Activated T-helper 2 cell treated with anti-CD3 and anti-CD28 coated beads, Interferon-gamma antibody, Interleukin-2, Interleukin-4, amounts not matched to agents 10 μg/mL and 5 μg/mL and 100 μg/mL, durations not matched to agents 14 hours and 24 hours and 36 hours (primary cell): Measurements from ENCODE around the gene COL4A5. TPM values are rescaled to one million over a fixed set of nuclear protein-coding genes. Genes with fewer than 3 reads are reported as not detected.

ENCODE experiments used
- DNase-seq: peaks from one replicate; pipeline ENCODE4 v3.0.0; 2021; ENCODE audit warnings: low spot score
- H3K27ac Mint-ChIP-seq: one replicate; pipeline ENCODE4 v1.8.0; 2021; ENCODE audit warnings: mixed read lengths
- H3K27me3 Mint-ChIP-seq: one replicate; pipeline ENCODE4 v1.8.0; 2021; ENCODE audit warnings: low read depth, mixed read lengths
- H3K36me3 Mint-ChIP-seq: one replicate; pipeline ENCODE4 v1.8.0; 2021; ENCODE audit warnings: low read depth, mixed read lengths
- H3K4me1 Mint-ChIP-seq: one replicate; pipeline ENCODE4 v1.8.0; 2021; ENCODE audit warnings: low read depth, mixed read lengths
- H3K4me3 Mint-ChIP-seq: one replicate; pipeline ENCODE4 v1.8.0; 2021; ENCODE audit warnings: low read depth, mild to moderate bottlenecking, moderate library complexity, mixed read lengths
- H3K9me3 Mint-ChIP-seq: one replicate; pipeline ENCODE4 v1.8.0; 2021; ENCODE audit warnings: mixed read lengths
- intact Hi-C: fragments of 100-400 bp; cut with micrococcal nuclease; formaldehyde crosslinking; loops from one replicate; pipeline ENCODE4 v1.15.1; 2023
- total RNA-seq: library from RNA; stranded (reverse); gene quantifications from 2 replicates; pipeline ENCODE4 v1.2.3, GENCODE V29; 2022

Gene COL4A5
- total RNA-seq, 1 donor from 2014 or later, result not detected

DNA sequence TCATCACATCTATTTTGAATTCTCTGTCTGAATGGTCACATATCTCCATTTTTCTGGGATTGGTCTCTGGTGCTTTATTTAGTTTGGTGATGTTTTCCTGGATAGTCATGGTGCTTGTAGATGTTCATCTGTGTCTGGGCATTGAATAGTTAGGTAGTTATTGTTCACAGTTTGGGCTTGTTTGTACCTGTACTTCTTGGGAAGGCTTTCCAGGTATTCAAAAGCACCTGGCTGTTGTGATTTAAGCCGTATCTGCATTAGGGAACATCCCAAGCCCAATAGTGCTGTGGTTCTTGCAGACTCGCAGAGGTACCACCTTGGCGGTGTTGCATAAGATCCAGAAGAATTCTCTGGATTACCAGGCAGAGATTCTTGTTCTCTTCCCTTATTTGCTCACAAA lies 44.6 kb downstream of the COL4A5 start:
- no peak for DNase-seq
- Mint-ChIP-seq H3K4me1 (no peaks in the 10 kb centered on the region), H3K9me3 (no peaks in the 10 kb centered on the region), H3K27ac (no peak overlapping the region), H3K36me3 (no peaks in the 10 kb centered on the region), H3K4me3 (no peak overlapping the region), H3K27me3 (no peaks in the 10 kb centered on the region)
- intact Hi-C loops, result no loop called here

DNA sequence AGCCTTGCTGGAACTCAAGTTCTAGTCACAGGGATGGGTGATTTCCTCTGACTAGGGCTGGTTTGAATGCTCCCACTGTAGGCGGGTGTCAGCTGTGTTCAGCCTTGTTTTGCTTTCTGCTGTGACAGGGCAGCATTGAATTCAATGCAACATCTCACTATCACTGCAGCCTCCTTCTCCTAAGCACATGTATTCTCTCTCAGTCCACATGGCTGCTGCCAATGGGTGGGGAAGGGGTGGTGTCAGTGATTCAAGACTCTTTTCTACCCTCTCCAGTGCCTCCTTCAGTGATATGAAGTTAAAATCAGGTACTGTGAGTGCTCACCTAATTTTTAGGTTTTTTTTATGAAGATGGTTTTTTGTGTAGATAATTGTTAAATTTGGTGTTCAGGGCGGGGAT lies 46.3 kb downstream of the COL4A5 start:
- no peak overlapping the region for H3K27ac Mint-ChIP-seq
- no peaks in the 10 kb centered on the region for H3K9me3 Mint-ChIP-seq
- H3K27me3 Mint-ChIP-seq, result no peaks in the 10 kb centered on the region
- no peaks in the 10 kb centered on the region for H3K4me1 Mint-ChIP-seq
- no peak for DNase-seq
- H3K36me3 Mint-ChIP-seq, result no peaks in the 10 kb centered on the region
- intact Hi-C loops, result no loop called here
- no peak overlapping the region for H3K4me3 Mint-ChIP-seq

DNA sequence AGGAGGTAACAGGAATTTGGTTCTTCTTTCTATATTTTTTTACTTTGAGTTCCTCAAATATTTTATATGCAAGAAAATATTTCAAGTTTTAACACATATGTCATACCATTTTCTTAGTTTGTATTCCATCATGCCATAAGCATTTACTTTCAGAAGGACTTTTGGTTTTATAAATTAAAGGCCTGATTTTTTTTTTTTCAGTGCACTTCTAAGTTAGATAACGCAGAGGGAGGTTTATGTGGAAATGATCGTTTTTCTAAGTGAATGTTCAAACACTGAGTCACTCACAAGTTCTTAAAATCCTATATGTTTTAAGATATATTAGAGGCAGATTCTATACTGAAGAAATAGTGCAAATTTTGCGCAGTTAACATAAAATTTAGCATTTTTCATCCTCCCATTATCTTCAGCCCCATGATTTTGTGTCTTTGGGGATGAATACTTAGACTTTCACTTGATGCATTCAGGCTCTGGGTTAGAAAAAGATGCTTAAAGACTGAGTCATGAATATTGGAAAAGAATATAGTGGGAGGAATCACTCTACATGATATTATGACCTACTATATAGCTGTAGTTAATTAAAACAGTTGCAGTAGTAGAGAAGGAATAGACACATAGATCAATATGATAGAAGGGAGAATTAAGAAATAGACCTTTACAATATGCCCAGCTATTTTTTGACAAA lies 54.9 kb downstream of the COL4A5 start:
- Mint-ChIP-seq H3K4me1 (no peaks in the 10 kb centered on the region), H3K36me3 (no peaks in the 10 kb centered on the region), H3K27me3 (no peaks in the 10 kb centered on the region), H3K9me3 (no peaks in the 10 kb centered on the region), H3K27ac (no peak overlapping the region), H3K4me3 (no peak overlapping the region)
- no peak for DNase-seq
- intact Hi-C loops, result no loop called here

DNA sequence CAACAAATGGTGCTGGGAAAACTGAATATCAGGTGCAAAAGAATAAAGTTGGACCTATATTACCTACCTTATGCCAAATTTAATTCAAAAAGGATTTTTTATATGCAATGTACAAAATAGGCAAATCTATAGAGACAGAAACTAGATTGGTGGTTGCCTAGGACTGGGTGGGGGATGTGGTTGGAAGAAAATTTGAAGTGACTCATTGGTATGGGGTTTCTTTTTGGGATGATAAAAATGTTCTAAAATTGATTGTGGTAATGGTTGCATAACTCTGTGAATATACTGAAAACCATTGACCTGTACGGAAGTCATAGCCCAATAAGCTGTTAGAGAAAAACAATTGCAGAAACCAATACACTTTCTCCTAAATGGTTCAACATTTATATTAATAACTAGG lies 72.1 kb downstream of the COL4A5 start:
- Mint-ChIP-seq H3K9me3 (no peaks in the 10 kb centered on the region), H3K27me3 (no peaks in the 10 kb centered on the region), H3K36me3 (no peaks in the 10 kb centered on the region), H3K4me1 (no peaks in the 10 kb centered on the region), H3K4me3 (no peak overlapping the region), H3K27ac (no peak overlapping the region)
- no peak for DNase-seq
- intact Hi-C loops, result no loop called here

DNA sequence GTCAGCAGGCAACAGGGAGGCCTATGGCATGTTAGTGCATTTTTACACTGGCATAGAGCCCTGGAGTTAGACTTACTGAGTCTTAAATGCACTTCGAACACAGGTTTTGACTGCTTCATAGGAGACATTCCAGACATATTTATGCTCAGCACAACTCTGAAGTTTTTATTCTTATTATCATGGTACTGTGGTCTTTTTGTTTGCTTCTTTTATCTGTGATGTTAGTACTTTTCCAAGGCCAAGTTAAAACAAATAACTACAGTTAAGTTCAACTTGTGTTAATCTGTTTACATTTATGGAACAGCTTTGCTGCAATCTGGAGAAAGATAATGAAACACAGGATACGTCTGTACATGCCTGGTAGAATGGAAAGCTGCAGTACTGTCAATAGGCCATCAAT lies 76.5 kb downstream of the COL4A5 start:
- Mint-ChIP-seq H3K27ac (no peak overlapping the region), H3K4me1 (no peaks in the 10 kb centered on the region), H3K36me3 (no peaks in the 10 kb centered on the region), H3K4me3 (no peak overlapping the region), H3K9me3 (no peaks in the 10 kb centered on the region), H3K27me3 (no peaks in the 10 kb centered on the region)
- intact Hi-C loops, result no loop called here
- DNase-seq, result no peak

DNA sequence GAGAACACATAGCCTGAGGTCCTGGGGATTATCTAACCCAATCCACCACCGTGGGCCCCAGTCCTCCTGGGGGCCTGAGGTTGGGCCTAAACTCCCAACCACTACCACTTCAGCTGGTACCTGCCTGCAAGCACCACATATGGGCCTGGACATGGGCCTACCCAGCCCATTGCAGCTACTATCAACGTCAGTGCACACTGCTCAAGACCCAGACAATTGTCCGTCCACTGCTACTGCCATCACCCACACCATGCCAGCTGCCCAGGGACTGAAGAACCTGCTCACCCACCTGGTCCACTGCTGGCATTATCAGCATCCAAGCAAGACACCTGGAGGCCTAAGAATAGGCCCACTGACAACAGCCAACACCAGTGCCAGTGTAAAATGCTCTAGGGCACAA lies 88.1 kb downstream of the COL4A5 start:
- Mint-ChIP-seq H3K36me3 (no peaks in the 10 kb centered on the region), H3K27me3 (no peaks in the 10 kb centered on the region), H3K9me3 (no peaks in the 10 kb centered on the region), H3K4me3 (no peak overlapping the region), H3K27ac (no peak overlapping the region), H3K4me1 (no peaks in the 10 kb centered on the region)
- intact Hi-C loops, result no loop called here
- DNase-seq, result no peak

DNA sequence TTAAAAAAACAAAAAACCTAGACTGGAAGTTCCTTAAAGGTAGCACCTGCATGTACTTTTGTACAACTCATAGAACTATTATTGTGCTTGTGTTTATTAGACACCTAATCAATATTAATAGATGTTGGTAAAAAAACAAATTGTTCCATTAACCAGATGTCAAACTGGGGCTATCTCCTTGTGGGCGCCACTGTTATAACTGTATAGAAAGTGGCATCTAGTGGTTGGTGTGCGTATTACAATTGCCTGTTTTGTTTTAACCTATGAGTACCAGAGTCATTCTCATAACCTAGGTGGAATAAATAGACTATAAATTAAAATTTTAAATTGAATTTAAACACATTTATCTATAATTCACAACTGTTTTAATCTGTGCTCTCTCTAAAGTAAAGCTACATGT lies 97.4 kb downstream of the COL4A5 start:
- no peaks in the 10 kb centered on the region for H3K36me3 Mint-ChIP-seq
- no peak for DNase-seq
- H3K4me3 Mint-ChIP-seq, result no peak overlapping the region
- intact Hi-C loops, result loop anchor here (10.0 kb wide), 1 partner anchor 312 kb away; no protein-coding TSS in a partner anchor
- H3K4me1 Mint-ChIP-seq, result no peaks in the 10 kb centered on the region
- no peaks in the 10 kb centered on the region for H3K27me3 Mint-ChIP-seq
- no peaks in the 10 kb centered on the region for H3K9me3 Mint-ChIP-seq
- H3K27ac Mint-ChIP-seq, result no peak overlapping the region

DNA sequence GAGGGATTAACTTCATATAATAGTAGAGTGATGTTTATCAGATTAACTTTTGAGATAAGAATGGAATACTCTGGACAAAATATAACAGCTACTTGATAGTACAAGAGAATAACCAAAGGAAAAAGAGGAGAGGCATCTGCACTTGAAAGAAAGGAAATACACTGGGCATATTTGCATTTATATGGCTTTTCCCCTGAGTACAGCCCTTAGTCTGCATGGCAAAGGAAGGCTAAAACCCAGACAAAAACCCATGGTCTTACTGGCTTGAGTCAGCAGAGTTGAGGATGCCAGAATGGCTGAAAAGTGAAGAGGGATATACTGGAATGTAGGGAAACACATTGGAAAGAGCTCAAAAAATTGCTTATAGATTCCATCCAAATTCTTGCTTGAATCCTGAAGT lies 101.6 kb downstream of the COL4A5 start:
- Mint-ChIP-seq H3K36me3 (no peaks in the 10 kb centered on the region), H3K4me3 (no peak overlapping the region), H3K9me3 (no peaks in the 10 kb centered on the region), H3K27ac (no peak overlapping the region), H3K27me3 (no peaks in the 10 kb centered on the region), H3K4me1 (no peaks in the 10 kb centered on the region)
- intact Hi-C loops, result no loop called here
- no peak for DNase-seq

DNA sequence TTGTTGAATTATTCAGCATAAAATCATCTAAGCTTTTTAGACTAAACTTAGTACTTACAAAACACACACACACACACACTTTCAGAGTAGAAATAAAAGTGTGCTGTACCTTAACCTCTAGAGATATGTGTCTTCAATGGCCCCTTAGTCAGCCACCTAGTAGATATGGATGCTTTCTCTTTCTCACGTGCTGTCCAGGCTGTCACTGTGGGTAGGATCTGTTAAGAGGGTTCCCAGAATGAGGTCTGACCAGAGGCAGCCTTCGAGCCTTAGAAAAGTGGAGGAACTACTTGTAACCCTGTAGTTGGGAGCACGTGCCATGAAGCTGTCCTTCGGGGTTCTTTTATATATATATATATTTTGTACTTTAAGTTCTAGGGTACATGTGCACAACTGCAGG lies 117.9 kb downstream of the COL4A5 start:
- Mint-ChIP-seq H3K9me3 (no peaks in the 10 kb centered on the region), H3K27me3 (no peaks in the 10 kb centered on the region), H3K4me1 (no peaks in the 10 kb centered on the region), H3K27ac (no peak overlapping the region), H3K36me3 (no peaks in the 10 kb centered on the region), H3K4me3 (no peak overlapping the region)
- DNase-seq, result no peak
- intact Hi-C loops, result no loop called here

DNA sequence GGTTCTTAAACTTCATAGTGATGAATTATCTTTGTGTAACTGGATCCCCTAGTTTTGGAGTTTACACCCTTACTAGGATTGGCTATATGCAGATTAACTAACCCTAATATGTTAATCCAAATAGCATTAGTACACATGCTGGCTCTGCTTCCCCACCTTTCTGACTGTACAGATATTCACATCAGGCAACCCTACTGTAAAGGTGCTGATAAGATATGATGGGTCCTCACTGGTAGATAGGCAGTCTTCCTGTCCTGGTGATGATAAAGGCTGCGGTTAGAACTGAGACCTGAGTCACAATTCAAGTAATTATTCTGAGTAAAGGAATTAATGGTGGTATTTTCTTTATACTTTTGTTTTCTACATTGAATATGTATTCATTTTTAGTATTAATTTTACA lies 118.6 kb downstream of the COL4A5 start:
- no peak overlapping the region for H3K27ac Mint-ChIP-seq
- H3K36me3 Mint-ChIP-seq, result no peaks in the 10 kb centered on the region
- intact Hi-C loops, result no loop called here
- no peak for DNase-seq
- no peaks in the 10 kb centered on the region for H3K27me3 Mint-ChIP-seq
- no peaks in the 10 kb centered on the region for H3K4me1 Mint-ChIP-seq
- no peak overlapping the region for H3K4me3 Mint-ChIP-seq
- no peaks in the 10 kb centered on the region for H3K9me3 Mint-ChIP-seq

DNA sequence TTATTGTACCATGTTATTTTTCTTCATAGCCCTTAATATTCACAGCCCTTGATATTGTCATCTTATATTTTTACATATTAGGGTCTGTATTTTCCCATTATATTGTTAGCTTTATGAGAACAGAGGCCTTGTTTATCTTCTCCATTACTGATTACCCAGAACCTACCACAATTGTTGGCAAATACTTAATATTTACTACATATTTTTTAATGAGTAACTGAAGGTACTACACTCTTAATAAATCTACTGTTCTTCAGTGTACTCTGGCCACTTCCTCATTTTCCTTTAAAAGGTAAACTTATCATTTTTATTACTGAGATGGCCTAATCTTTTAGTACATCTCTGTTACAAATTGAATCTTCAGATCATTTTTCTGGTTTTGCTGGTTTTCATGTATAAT lies 133.5 kb downstream of the COL4A5 start:
- no peaks in the 10 kb centered on the region for H3K36me3 Mint-ChIP-seq
- no peak overlapping the region for H3K4me3 Mint-ChIP-seq
- H3K9me3 Mint-ChIP-seq, result no peaks in the 10 kb centered on the region
- no peaks in the 10 kb centered on the region for H3K4me1 Mint-ChIP-seq
- no peak for DNase-seq
- H3K27me3 Mint-ChIP-seq, result no peaks in the 10 kb centered on the region
- intact Hi-C loops, result no loop called here
- H3K27ac Mint-ChIP-seq, result no peak overlapping the region

DNA sequence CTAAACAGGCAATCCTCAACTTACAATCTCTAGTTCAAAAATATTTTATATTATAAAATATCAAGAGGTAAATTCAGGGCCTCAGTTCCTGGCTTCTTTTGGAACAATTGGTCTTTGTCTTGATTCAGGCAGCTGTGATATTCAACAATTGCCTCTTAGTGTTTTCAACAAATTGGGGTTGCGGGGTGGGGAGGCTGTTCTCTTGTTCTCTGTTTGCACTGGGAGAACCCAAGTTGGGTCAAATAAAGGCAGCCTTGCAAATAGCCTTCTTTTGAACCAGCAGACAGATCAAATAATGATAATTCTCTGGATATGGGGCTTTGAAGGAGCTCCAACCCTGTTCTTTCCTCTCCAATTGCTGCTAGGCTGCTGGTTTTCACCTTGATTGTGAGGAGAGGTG lies 142.5 kb downstream of the COL4A5 start:
- Mint-ChIP-seq H3K9me3 (no peaks in the 10 kb centered on the region), H3K4me1 (no peaks in the 10 kb centered on the region), H3K27me3 (no peaks in the 10 kb centered on the region), H3K36me3 (no peaks in the 10 kb centered on the region), H3K4me3 (no peak overlapping the region), H3K27ac (no peak overlapping the region)
- no peak for DNase-seq
- intact Hi-C loops, result no loop called here

DNA sequence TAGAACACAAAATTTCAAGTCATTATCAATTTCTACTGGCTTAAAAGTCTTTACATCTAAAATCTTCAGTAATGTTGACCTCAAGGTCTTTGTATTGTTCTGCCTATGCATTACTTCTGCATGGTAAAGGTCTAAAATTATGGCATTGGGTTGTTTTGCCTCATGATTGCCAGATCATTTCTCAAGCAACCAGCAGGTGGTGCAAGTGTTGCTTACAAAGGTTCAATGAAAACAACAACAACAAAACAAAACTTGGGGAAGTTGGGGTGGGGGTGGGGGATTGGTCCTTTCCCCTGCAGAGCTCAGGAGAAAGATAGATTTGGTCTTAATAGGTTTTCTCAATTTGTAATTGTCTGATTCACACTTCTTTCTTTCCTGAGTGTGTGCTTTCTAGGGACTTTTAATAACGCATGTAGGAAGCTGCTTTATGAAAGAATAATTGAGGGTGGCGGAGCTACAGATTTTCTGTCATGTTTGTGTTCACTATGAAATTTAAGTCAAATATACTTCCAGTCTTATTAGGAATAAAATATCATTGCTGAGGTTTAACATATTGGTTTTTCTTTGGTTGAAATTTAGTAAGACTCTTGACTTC lies 145.1 kb downstream of the COL4A5 start:
- Mint-ChIP-seq H3K4me3 (no peak overlapping the region), H3K27ac (no peak overlapping the region), H3K9me3 (no peaks in the 10 kb centered on the region), H3K4me1 (no peaks in the 10 kb centered on the region), H3K27me3 (no peaks in the 10 kb centered on the region), H3K36me3 (no peaks in the 10 kb centered on the region)
- no peak for DNase-seq
- intact Hi-C loops, result no loop called here

DNA sequence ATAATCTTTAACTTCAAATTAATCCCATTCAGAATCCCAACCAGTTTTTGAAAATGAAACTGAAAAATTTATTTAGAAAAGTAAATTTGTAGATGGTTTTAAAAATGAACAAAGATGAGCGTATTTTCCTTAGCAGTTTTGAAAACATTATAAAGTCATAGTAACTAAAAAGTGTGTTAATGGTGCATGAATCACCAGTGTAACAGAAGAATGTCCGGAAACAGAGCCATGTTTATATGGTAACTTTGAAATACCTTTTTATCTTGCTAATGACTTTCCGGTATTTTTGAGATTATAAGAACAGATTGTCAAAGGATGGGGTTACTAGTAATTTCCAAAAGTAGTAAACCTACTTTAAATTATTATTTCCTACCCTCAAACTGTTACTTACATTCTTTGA lies 150.9 kb downstream of the COL4A5 start:
- no peaks in the 10 kb centered on the region for H3K4me1 Mint-ChIP-seq
- H3K27ac Mint-ChIP-seq, result no peak overlapping the region
- H3K4me3 Mint-ChIP-seq, result no peak overlapping the region
- H3K36me3 Mint-ChIP-seq, result no peaks in the 10 kb centered on the region
- H3K9me3 Mint-ChIP-seq, result no peaks in the 10 kb centered on the region
- no peak for DNase-seq
- H3K27me3 Mint-ChIP-seq, result no peaks in the 10 kb centered on the region
- intact Hi-C loops, result no loop called here
